HG02870 (cell line): ENCODE measurements around the gene CORO1C.

Experiments
- ATAC-seq: cut with Tn5 transposase; IDR thresholded peaks from one replicate; pipeline ENCODE4 v1.9.1; 2021; ENCODE audit warnings: mild to moderate bottlenecking, moderate library complexity; ENCODE audit not compliant: unreplicated experiment

The CORO1C gene

GRCh38 chr12:108700833-108701541, 30.3 kb downstream of the CORO1C start:
- no peak for ATAC-seq

GRCh38 chr12:108699955-108700563, 31.3 kb downstream of the CORO1C start:
- no peak for ATAC-seq

GRCh38 chr12:108697905-108698304, 33.4 kb downstream of the CORO1C start:
- ATAC-seq: no peak

GRCh38 chr12:108696996-108697290, 34.4 kb downstream of the CORO1C start:
- ATAC-seq: no peak

GRCh38 chr12:108696111-108696995, 35.0 kb downstream of the CORO1C start:
- no peak for ATAC-seq

DNA sequence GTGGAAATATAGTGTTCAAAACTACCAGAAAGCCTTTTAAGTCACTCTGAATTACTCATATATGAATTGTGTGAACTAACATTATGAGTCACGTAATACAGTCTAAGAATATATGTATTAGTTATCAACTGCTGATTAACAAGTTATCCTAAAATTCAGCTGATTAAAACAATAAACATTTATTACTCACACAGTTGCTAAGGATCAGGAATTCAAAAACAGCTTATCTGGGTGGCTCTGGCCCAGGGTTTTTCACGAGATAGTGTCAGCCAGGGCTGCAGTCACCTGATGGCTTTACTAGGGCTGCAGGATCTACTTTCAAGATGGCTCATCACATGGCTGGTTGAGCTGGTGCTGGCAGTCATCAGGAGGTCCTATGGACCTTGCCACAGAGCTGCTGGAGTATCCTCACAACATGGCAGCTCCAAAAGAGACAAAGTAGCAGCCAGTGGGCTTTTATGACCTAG, 36.5 kb downstream of the CORO1C start:
- peak; percentile 31 for ATAC-seq

DNA sequence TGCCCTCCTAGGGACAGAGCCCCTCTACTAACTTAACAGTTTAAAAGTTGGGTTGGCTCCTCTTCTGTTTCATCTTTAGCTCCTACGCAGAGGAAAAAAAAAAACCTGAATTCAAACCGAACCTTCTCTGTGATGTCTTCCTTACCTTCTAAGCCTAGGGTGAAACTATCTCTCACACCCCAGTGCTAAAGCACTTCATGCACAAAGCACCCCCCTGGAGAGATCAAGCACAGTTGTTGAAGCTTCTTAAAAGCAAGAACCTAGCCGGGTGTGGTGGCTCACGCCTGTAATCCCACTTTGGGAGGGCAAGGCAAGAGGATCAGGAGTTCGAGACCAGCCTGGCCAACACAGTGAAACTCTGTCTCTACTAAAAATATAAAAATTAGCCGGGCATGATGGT, 37.6 kb downstream of the CORO1C start:
- ATAC-seq: no peak

GRCh38 chr12:108693186-108693730, 38.1 kb downstream of the CORO1C start:
- ATAC-seq: no peak

- no peak for ATAC-seq
Observed at GRCh38 chr12:108691998-108692808, 39.1 kb downstream of the CORO1C start.

DNA sequence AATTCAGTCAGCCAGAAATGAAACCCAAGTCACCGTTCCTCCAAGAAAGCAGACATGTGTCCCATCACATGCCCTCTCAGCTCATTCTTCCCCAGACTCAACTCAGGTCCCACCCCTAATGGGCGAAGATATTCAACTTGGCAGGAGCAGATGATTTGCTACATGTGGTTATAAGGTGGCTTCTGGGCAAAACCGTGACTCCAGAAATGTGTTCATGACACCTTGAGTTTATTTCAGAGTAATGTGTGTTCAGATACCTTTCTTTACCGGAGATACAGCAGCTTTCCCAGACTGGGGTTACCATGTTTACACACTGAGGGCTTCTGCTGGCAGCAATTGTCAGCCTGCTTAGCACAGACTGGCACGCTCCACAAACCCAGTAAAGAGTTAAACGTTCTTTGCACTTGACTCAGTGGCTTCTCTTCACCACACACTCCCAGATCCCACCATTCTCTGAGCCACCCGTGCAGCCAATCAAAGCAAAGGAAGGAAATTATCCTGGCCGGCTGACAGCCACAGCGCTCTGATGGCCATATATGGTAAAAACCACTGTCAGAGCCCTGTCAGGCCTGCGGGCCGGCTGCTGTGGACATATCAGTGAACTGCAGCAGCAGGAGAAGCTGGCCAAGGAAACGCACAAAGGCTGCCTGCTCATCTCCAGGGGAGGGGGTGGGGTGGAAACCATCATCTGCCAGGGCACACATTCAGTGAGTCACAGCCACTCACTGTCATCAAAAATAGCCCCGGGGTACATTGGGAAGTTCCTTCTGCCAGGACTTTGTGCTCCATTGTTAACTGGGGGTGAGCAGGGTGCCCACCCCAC, 39.9 kb downstream of the CORO1C start:
- peak; percentile 63 for ATAC-seq

DNA sequence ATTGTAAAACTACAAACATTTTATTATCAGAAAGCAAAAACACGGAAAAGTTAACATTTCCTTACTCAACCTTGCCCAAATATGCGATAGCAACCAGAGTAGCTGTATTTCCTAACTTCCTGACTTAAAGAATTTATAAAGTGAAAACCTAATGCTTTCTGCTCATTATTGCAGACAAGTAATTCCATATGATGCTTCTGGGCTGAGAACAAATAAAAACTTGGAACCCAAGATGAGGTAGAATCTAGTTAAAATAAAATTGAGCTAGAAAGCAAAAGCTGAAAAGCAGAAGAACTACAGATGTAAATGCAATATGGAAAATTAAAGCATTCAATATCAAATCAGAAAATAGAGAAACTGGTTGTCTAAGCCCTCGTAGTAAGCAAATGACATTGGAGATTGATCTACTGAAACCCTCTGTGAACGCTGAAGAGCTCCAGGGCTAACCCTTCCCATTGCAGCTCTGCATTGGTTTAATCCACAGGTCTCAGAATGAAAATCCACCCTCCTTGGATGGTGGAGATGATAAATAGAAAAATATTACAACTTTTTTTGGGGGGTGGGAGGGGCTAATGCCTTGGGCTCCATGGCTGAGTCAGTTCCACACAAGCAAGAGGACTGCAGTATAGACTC, 40.7 kb downstream of the CORO1C start:
- no peak for ATAC-seq

DNA sequence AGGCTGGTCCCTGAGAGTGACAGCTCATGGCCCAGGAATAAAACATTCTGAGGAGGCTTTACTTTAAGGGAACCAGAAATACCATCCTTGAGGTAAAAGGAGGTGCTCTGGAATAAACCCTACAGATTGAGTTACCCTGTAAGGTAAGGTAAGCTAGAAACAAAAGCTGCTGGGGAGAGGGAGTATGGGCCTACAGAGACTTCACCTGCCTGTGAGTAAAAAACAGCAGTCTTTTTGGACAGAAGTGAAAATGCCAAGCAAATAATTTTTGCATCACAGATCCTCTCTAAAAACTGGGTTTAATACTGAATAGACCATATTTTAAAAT, 41.2 kb downstream of the CORO1C start:
- ATAC-seq: no peak

- no peak for ATAC-seq
Observed at GRCh38 chr12:108689314-108690190, 41.8 kb downstream of the CORO1C start.

- ATAC-seq: no peak
Observed at GRCh38 chr12:108686780-108687179, 44.5 kb downstream of the CORO1C start.

- ATAC-seq: no peak
Observed at GRCh38 chr12:108685469-108686260, 45.7 kb downstream of the CORO1C start.

DNA sequence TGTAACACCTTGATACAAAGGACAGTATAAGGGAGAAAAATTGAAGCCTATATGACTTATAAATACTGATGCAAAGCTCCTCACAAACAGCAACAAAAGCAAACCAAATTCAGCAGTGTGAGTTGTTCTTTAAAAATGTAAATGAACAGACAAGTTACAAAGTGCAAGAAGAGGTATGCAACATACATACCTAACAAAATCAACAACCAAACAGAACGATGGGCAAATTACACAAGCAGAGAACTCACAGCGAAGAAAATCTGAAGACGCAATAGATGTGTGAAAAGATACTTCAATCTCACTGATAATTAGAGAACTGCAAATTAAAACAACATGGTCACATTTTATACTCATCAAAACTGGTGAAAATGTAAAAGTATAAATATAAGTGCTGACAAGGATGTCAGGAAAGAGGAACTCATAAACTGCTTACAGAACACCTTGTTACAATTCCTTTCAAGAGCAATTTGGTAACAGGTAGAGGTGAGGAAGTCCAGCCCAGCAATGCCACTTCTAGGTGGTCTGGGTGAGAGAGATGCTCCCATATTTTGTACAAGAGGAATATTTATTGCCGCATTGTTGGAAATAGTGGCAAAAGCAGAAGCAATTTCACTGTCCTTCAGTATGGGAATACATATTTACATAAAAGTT, 47.3 kb downstream of the CORO1C start:
- ATAC-seq: no peak

- no peak for ATAC-seq
Observed at GRCh38 chr12:108681317-108681716, 50.0 kb downstream of the CORO1C start.
